Measurements from ENCODE around the gene ARL9.

Gene ARL9

DNA sequence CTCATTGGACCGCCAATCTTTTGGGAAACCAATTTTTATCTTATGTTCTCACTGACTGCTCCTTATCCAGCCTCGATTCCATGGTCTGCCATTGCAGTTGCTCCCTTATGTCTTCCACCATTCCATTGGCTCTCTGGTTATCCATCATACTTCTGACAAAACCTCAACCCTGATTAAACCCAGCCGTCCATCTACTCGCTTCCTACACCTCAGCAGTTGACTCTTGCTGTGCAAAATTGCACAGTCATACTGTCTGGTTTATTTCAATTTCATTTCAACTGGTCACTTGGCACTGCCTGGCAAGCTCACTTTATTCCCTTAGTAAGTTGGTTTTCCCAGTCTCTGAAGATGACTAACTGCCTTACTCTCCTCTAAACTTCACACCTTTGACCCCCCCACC is 26.2 kb downstream of the ARL9 start:
- DNase-seq = no peak

DNA sequence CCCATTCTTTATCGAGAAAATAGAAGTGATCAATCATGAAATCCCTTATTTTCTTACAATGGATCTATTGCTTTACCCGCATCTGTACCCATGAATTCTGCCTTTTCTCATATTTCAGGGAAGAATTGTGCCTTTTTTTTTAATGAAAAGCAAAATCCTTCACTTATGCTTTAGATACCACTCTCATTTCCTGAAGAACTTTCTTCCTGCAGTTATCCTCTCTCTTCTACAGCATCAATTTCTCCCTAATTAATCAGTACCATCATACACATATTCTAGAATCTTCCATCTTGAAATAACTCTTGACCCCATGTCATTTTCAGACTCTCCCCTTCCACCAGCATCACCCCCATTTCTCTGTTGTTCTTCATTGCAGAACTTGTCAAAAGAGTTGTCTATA is 26.6 kb downstream of the ARL9 start:
- no peak for DNase-seq

DNA sequence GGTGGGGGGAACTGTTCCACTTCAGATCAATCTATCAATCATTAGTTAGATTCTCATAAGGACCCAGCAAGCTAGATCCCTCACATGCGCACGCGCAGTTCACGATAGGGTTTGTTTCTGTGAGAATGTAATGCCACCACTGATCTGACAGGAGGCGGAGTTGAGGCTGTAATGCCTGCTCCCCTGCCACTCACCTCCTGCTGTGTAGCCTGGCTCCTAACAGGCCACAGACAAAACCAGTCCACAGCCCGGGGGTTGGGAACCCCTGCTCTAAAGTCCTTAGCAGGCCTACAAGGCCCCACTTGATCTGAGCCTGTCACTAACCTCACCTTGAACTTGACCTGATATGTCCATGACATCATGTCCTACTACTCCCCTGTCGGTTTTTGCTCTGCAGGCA is 30.3 kb downstream of the ARL9 start:
- no peak for DNase-seq

DNA sequence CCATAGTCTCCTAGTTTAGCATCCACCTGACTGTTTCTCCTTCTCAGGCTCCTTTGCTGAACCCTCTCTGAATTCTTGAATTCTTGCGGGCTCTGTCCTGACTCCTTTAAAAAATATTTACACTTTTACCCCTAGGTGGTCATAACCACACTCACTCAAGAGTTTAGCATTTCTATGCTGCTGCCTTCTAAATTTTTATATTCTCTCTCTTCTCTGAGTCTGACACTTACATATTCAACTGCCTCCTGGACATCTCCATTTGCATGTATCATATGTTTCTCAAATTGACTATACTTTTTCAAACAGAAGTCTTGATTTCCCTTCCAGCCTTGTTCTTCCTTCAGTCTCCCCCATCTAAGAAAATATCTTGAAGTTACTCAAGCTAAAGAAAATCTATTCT is 31.6 kb downstream of the ARL9 start:
- no peak for DNase-seq

DNA sequence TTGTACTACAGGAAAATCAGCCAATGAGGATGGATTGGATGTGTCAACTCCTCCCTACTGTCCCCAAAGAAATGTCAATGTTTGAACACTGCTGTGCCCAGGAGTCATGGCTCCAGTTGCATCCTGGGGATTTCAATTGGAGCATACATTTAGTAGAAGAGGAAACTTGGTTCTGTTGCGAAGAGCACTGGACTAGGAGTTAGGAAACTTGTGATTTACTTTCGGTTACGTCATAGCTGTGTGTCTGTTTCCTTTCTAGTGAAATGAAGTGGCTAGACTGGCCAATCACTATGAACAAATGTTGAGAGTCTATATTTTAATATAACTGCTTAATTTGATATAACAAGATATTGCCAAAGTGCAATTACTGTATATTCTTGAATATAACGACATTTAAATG is 35.2 kb downstream of the ARL9 start:
- DNase-seq = no peak

DNA sequence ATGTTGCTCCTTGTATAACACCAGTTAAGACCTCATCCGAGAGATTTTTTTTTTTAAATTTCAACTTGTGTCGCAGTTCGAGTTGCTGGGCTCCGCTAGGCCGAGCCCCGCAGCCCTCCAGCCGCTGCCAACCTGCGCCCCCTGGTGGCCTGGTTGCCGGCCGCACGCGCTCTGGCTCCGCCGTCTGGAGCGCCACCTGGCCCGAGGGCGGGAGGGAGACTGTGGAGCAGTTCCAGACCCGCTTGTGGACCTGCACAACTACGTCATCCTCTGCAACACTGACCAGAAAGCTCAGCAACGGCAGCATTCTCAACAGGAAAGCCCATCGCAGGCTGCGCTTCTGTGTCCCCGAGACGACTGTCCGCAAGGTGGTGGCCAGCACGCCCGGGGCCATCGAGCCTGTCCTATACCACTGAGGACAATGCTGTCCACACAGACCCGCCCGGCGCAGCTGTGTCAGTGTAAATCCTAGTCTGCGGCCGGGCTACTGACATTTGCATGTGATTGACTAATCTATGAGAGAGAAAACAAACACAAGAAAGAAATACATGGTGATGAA is 39.1 kb downstream of the ARL9 start:
- DNase-seq = peak; percentile 93

DNA sequence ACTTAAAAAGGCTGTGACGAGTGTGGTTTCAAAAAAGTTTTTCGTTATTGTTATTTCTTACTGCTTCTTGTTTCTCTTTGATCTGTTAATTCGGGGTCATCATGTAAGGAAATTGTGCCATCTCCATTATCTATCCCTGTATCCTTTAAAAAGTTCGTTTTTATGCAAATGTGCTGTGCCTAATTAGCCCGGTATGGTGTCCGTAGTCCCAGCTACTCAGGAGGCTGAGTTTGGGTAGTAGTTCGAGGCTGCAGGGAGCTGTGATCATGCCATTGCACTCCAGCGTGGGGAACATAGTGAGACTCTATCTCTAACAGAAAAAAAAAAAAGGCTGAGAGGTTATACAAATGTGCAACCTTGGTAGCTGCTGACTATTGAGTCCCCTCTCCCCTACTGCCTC is 45.1 kb downstream of the ARL9 start:
- no peak for DNase-seq

DNA sequence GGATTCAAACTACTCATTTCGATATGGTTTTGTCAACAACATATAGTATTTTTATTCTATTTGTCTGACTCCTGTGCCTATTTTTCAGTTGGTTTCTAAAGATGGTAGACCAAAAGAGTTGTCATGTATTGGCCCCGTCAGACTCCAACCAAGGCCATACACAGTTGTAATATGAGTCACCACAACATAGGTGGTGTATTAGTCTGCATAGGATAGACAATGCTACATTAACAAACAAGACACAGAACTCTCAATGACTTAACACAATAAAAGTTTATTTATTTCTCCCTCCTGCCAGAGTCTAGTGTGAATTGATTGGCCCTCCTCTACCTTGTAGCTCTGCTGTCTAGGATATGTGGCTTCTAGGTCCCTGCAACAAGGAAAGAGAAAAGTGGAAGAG is 45.9 kb downstream of the ARL9 start:
- no peak for DNase-seq

DNA sequence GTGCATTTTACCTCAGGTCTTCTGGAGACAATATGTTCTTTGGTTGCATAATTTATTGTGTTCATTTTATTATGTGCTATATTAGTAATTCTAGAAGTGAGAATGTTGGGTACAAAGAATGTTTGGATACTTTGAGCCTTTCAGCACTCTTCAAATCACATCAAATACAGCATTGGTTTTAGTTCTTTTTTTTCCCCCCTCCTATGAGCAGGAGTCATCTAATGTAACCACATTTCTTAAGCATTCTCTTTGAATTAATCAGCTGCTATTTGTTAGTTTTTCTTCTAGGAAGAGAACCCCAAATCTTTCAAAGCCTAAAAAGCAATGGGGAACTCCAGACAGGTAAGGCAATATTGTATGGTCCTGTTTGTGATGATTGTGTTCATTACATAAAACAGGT is 46.7 kb downstream of the ARL9 start:
- DNase-seq = no peak

DNA sequence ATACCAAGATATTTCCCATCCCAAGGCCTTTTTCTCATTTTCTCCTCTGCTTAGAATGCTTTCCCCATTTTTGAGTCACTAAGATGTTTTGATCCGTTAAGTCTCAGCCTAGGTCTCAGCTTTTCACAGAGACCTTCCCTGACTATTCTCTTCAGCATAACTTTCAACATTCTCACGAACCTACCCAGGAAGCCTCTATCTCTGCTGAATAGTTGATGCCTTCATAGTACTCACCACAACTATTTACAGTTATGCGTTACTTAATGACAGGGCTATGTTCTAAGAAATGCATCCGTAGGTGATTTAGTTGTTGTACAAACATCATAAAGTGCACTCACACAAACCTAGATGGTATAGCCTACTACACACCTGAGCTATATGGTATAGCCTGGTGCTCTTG is 64.5 kb downstream of the ARL9 start:
- no peak for DNase-seq

Measured in NCI-H510A treated with DMSO at 0.1 percent for 48 hours (cell line).